Activated CD4-positive, alpha-beta T cell treated with anti-CD3 and anti-CD28 coated beads, Interleukin-2, amount 50 U/mL, for 48 hours (primary cell): ENCODE measurements around the gene PARD6G.

Source experiments
- DNase-seq, 2 experiments: peaks; one replicate each; pipeline ENCODE4 v3.0.0-alpha.2; 2020

PARD6G gene

GRCh38 chr18:80187956-80188642 is 59.2 kb downstream of the PARD6G start:
- no peak for DNase-seq

GRCh38 chr18:80185545-80185944 is 61.8 kb downstream of the PARD6G start:
- DNase-seq, result no peak

- DNase-seq, result no peak
Measured at GRCh38 chr18:80184243-80184772, 63.0 kb downstream of the PARD6G start.

GRCh38 chr18:80183273-80184050 is 63.9 kb downstream of the PARD6G start:
- no peak for DNase-seq

GRCh38 chr18:80182855-80183254 is 64.5 kb downstream of the PARD6G start:
- no peak for DNase-seq

GRCh38 chr18:80181642-80182461 is 65.5 kb downstream of the PARD6G start:
- DNase-seq, result no peak

GRCh38 chr18:80180778-80181564 is 66.3 kb downstream of the PARD6G start:
- DNase-seq, result no peak

- DNase-seq, result no peak
Measured at GRCh38 chr18:80179857-80180558, 67.3 kb downstream of the PARD6G start.

- DNase-seq, result no peak
Measured at GRCh38 chr18:80178935-80179818, 68.1 kb downstream of the PARD6G start.

GRCh38 chr18:80177128-80177527 is 70.2 kb downstream of the PARD6G start:
- DNase-seq, result no peak

GRCh38 chr18:80176334-80177073 is 70.8 kb downstream of the PARD6G start:
- no peak for DNase-seq

GRCh38 chr18:80175451-80176204 is 71.7 kb downstream of the PARD6G start:
- DNase-seq, result peak; percentile 17 to 29

GRCh38 chr18:80173060-80173459 is 74.3 kb downstream of the PARD6G start:
- DNase-seq, result no peak

- no peak for DNase-seq
Measured at GRCh38 chr18:80172056-80172455, 75.3 kb downstream of the PARD6G start.

GRCh38 chr18:80171054-80171872 is 76.1 kb downstream of the PARD6G start:
- DNase-seq, result peak; percentile 75 to 77

GRCh38 chr18:80170395-80171053 is 76.8 kb downstream of the PARD6G start:
- no peak for DNase-seq

- no peak for DNase-seq
Measured at GRCh38 chr18:80169607-80170006, 77.7 kb downstream of the PARD6G start.

- DNase-seq, result no peak
Measured at GRCh38 chr18:80168982-80169381, 78.3 kb downstream of the PARD6G start.
